SK-MEL-5 (cell line): ENCODE data around the gene PRCC. TPM values are rescaled to one million over a fixed set of nuclear protein-coding genes. Genes with fewer than 3 reads are reported as not detected.

Experiments
- DNase-seq: peaks from one replicate; pipeline ENCODE4 v3.0.0-alpha.2; 2016; ENCODE audit warnings: low read depth, low spot score
- in situ Hi-C: cut with HindIII; loops from 2 replicates; pipeline ENCODE4 v1.10.0; 2016; ENCODE audit warnings: low sequenced_read_pairs, high pct_unique_total_duplicates, low pct_unique_long_range_greater_than_20kb
- total RNA-seq: library from RNA; depleted of rRNA; stranded (reverse); fragments of >200 nt; shearing (Covaris generic); gene quantifications from 2 replicates; pipeline ENCODE4 v1.2.3, GENCODE V29; 2014; rRNA removed

The PRCC gene
- total RNA-seq, 1 experiment from 2014 or later, result 34.0 TPM

DNA sequence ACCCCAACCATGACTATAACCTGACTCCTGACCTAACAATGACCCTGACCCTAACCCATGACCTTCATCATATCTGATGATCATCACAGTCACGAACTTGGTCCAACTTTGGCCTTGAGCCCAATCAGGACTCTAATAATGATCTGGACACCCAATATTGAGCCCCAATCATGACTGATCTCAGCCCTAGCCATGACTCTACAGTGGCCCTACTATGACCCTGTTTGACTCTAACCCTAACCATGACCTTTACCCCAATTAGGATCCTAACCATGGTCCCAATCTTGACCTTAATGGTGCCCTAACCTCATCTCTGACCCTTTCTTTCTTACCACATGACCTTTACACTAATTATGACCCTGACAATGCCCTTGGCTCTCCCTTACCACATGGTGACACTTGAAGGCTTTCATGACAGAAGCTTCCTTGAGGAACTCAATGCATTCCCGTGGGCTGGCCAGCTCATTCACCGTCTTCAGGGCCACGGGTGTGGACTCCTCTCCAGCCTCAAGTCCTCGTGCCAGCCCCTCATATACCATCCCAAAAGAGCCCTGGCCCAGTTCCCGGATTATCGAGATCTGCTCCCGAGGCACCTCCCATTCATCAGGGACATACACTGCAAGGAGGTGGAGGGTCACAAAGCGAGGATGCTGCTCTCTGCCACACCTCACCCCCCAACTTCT lies 75.4 kb downstream of the PRCC start:
- in situ Hi-C loops, result no loop called here
- DNase-seq, result no peak

DNA sequence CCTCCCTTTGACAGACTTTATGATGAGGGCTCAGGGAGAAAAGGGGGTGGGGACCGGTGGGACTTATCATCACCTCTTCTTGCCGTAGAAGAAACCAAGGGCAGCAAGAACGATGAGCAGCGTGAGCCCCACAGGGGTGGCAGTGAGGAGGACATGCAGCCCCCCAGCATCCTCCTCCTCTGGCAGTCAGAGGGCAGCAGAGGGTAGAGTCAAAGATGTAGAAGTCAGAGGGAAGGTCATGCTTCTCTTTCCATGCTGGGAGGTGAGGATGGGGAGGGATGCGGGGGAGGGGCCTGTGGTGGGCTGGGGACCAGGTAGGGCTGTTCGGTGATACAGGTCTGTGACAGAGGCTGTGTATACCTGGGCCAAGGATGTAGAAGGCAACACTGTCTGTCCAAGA lies 76.8 kb downstream of the PRCC start:
- in situ Hi-C loops, result no loop called here
- DNase-seq, result no peak

GRCh38 chr1:156844638-156845037 lies 77.3 kb downstream of the PRCC start:
- in situ Hi-C loops, result no loop called here
- no peak for DNase-seq

- DNase-seq, result no peak
- in situ Hi-C loops, result no loop called here
These were observed 78.0 kb downstream of the PRCC start for GRCh38 chr1:156845055-156845952.

DNA sequence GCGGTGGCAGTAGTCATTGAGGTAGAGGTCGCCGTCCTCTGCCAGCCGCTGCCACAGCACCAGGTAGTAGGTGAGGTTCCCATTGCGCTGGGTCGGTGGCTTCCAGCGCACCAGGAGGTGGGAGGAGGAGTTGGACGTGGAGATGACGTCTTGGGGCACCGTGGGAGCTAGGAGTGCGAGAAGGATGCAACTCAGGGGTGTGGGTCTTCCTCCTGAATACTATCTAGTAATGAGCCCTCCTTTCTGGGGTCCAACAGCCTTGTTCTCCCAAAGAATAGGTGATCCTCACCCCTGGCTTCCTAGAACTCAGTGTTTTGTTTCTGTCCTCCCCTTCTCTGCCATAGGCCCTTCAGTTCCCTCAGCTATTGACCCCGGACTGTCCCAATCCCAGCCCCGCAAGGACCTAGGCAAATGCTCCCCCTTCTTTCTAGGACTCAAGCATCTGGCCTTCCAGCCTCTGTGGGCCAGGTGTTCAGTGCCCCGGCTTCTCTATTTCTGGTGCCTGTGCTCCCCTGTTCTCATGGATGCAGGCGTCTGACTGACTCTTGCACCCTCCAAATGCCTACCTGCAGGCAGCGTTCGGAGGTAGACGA lies 78.7 kb downstream of the PRCC start:
- DNase-seq, result no peak
- in situ Hi-C loops, result no loop called here

- DNase-seq, result no peak
- in situ Hi-C loops, result no loop called here
These were observed 79.3 kb downstream of the PRCC start for GRCh38 chr1:156846643-156847042.

DNA sequence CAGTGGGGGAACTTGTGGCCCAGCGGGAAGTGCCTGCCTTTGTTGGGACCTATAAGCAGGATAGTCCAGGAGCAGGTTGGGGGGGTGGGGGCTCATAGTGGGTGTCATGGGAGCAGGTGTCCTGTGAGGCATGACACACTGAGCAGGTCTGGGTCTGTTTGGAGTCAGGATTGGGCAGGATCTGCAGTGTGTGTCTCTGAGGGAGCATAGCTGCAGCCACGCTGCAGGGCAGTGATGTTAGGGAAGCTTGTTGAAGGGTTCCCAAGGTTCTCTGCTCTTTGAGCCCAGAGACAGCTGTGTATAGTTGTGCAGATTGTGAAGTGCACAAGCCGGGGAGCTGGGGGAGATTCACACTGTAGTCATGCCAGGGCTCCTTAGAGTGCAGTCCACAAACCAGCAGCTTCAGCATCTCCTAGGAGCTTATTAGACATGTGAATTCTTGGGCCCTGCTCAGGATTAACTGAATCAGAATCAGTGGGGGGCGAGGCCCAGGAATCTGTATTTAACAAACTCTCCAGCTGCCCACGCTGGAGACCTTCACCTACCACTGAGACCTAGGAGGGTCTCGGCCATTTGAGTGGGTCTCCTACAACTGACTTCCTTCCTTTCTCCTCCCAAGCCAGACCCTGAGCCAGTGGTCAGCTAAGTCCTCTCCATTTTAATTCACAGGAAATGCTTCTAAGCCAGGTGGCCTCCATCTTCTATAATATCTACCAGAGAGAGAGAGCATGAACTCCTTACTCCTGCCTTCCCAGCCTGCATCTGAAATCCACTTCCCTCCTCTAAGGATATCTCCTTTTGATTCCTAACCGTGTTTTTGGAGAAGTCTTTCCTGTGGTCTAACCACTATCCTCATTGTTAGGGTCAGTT lies 80.5 kb downstream of the PRCC start:
- DNase-seq, result no peak
- in situ Hi-C loops, result no loop called here

- in situ Hi-C loops, result no loop called here
These were observed 81.3 kb downstream of the PRCC start for GRCh38 chr1:156848461-156849150.

GRCh38 chr1:156849151-156849496 lies 81.8 kb downstream of the PRCC start:
- DNase-seq, result no peak
- in situ Hi-C loops, result no loop called here

More at GRCh38 chr1:156848461-156849150, 81.3 kb downstream of the PRCC start:
- DNase-seq, result no peak

Other genes starting within 250 kb of the PRCC start
- gene IQGAP3, start 195.0 kb upstream of the PRCC start, total RNA-seq, result 10.1 and 10.3 TPM in 2 replicates
- gene TTC24, start 187.8 kb upstream of the PRCC start, total RNA-seq, result not detected in 2 replicates
- gene NAXE, start 175.8 kb upstream of the PRCC start, total RNA-seq, result 216 and 229 TPM in 2 replicates
- gene GPATCH4, start 166.1 kb upstream of the PRCC start, total RNA-seq, result 26.4 and 27.3 TPM in 2 replicates
- gene HAPLN2, start 148.1 kb upstream of the PRCC start, total RNA-seq, result not detected in 2 replicates
- 34.2 and 43.7 TPM in 2 replicates for gene BCAN, start 125.4 kb upstream of the PRCC start, total RNA-seq
- 81.0 and 97.4 TPM in 2 replicates for gene NES, start 90.1 kb upstream of the PRCC start, total RNA-seq
- 0.29 TPM in 1 of 2 replicates, not detected in the other for gene CRABP2, start 62.0 kb upstream of the PRCC start, total RNA-seq
- 12.5 and 15.1 TPM in 2 replicates for gene METTL25B, start 39.1 kb upstream of the PRCC start, total RNA-seq
- gene ISG20L2, start 38.8 kb upstream of the PRCC start, total RNA-seq, result 20.0 and 29.1 TPM in 2 replicates
- 152 and 180 TPM in 2 replicates for gene MRPL24, start 26.4 kb upstream of the PRCC start, total RNA-seq
- gene HDGF, start 15.9 kb upstream of the PRCC start, total RNA-seq, result 189 and 191 TPM in 2 replicates
- 0.32 TPM in 1 of 2 replicates, not detected in the other for gene SH2D2A, start 49.3 kb downstream of the PRCC start, total RNA-seq
- gene INSRR, start 91.6 kb downstream of the PRCC start, total RNA-seq, result not detected in 2 replicates
- 0.32 and 0.53 TPM in 2 replicates for gene NTRK1, start 93.3 kb downstream of the PRCC start, total RNA-seq
- gene PEAR1, start 126.2 kb downstream of the PRCC start, total RNA-seq, result not detected in 2 replicates
- gene LRRC71, start 153.1 kb downstream of the PRCC start, total RNA-seq, result not detected in 2 replicates